Stimulated activated CD4-positive, alpha-beta T cell treated with anti-CD3 and anti-CD28 coated beads, Interleukin-4, amount 100 ng/mL, for 4 hours (primary cell): Measurements from ENCODE around the gene PIP5K1B.

Experiments used
- DNase-seq, 2 experiments: peaks; one replicate each; pipeline ENCODE4 v3.0.0-alpha.2; 2020

The PIP5K1B gene

DNA sequence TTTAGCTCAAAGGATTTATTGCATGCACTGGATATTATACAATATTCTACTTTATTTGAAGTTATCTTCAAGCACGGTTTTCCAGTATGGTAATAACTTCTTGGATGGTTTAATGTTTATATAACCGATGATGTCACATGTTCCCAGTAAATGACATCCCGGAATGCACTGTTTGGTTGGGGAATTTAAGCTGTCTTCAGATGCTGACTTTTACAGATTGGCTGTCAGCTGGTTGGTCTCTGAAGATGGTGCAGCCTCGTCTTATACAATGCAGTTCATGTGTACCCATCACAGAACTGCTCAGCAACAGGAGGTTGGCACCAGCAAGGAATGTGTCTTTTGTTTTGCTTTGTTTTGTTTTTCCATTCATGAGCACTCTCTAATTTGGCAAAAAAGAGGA is 165.0 kb downstream of the PIP5K1B start:
- no peak for DNase-seq

DNA sequence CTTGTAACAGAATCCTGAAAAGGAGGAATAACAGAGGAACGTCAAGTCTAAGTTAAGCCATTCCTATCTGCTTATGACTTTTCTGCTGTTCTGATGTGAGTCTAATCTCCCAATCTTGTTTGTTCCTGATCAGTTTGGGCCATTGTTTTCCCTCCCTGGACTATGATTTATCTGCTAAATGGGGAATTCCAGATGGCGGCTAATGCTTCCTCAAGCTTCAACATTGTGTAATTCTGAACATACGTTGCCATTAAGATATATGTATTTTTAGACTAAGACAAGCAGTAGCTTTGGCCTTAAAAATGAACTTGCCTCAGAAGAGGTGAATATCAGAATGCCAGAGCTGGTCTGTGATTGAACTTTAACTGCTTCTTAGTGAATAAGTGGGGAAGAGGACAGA is 166.2 kb downstream of the PIP5K1B start:
- no peak for DNase-seq

DNA sequence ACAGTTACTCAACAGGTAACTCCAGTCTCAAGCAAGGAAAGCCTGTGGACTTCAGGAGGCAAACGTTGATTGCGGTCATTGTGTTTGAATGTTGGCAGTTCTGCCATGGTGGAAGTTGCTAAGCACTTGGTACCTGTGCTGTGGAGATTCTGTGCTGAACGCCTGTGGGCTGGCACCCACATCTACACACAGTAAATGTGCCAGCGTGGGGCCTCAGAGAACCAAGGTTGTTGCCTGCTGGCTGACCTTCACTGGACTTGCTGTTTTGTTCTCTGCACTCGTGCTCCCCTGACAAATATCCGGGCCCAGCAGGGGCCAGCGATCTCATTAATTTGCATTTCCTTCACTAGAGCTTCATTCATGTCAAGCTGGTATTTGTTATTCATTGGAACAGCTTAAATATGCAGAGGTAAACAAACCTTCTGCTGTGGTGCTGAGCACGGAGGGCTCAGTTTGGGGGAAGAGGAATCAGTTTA is 167.0 kb downstream of the PIP5K1B start:
- no peak for DNase-seq

DNA sequence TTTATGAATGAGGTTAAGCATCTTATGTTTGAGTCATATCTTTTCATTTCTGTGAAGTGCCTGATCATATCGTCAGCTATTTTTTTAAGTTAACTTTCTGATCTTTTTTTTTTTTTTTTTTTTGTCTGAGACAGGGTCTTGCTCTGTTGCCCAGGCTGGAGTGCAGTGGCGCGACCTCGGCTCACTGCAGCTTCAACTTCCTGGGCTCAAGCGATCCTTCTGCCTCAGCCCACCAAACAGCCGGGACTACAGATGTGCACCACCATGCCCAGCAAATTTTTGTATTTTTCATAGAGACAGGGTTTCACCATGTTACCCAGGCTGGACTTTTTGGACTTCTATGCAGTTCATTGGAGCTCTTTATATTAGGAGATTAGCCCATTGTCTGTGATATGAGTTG is 168.1 kb downstream of the PIP5K1B start:
- DNase-seq, result no peak

DNA sequence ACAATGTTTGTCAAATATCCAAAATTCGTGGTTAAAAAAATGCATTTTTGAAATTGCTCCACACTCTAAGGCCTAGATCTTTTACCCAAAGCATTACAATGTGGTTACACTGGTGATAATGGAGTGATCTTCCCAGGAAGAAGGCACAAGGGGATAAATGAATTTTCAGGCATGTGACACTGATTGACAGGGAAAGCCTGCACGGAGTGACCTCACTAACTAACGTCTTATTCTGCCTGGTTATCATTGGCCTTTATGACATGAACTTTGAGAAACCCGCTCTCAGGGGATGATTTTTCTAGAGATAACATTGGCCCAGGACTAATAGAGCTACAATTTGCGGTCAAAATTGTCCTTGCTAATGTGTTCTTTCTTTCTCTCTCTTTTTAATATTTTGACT is 171.2 kb downstream of the PIP5K1B start:
- no peak for DNase-seq

DNA sequence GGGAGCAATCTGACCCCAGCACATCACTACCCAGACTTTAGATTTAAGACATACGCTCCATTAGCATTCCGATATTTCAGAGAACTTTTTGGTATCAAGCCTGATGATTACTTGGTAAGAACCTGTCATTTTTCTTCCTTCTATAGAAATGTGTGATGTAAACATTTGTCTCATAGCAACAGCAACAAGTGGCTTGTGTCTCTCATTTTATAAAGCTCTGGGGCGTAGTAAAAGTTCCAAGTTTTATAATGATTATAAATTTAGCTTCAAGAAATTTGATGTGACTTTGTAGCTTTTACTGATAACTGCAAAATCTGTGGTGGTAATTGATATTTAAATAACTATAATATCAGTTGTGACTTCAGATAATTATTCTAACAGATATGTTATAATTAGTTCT is 171.6 kb downstream of the PIP5K1B start:
- DNase-seq, result no peak

DNA sequence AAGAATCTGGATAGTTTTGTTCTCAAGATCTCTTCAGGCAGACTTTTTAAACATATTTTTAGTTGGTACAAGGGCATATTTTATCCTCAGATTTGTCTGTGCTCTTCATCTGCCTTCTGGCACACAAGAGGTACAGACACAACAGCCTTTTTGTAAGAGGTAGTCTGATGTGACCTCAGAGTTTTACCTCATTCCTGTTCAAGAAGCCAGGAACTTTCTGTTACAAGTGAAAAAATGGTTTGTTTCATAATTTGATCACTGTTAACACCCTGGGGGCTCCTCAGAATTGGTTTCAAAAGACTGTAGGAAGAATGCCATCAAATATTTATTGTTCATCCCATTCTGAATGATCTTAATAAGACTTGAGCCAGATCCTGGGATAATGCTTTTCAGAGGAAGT is 172.2 kb downstream of the PIP5K1B start:
- no peak for DNase-seq

DNA sequence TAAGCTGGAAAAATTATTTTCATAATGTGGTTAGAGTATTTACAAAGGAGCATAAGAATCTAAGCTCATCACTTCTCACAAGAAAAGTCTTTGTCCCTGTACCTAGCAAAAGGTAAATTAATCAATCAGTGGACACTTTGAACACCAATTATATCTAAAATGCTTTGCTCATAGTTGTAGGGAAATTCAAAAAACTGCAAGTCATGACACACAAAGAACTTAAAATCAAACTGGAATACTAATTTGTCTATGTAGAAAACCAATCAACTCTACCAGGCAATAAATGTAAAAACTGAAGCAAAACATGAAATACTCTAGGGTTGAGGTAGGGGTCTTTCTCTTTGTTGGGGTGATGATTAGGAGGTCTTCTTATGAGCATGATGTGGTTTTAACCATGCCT is 173.4 kb downstream of the PIP5K1B start:
- no peak for DNase-seq

DNA sequence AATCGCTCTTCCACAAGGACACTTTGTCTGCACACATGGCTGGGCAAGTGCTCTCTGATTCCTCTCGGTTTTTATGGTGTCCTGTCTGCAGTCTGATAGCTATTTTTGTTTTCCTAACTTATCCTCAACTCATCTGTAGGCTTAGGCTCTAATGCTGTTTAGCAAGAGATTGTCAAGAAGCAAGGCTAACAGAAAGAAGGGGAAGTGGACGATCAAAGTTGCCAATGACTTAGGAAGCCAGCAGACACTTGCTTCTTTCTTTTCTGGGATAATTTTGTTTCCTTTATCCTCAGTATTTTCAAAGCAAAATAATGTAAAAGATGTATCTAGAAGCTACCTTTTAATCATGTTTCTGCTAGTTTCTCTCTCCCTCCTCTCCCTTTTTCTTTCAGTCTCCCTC is 178.2 kb downstream of the PIP5K1B start:
- no peak for DNase-seq

DNA sequence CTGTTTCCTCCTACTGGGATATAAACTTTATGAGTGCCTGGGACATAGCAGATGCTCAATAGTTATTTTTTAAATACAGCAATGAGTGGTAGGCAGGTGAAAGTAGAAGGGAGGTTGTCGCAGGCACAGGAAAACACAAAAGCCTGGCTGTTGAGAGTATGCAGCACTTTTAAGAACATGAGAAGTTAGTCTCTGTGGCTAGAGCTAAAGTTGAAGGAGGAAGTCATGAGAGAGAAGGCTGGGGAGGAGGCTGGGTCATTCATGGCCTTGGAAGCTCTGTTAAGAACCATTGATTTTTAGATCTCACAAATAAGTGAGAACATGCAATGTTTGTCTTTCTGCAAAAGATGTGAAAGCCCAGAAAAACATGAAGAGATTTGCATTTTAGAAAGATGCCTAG is 182.2 kb downstream of the PIP5K1B start:
- no peak for DNase-seq

DNA sequence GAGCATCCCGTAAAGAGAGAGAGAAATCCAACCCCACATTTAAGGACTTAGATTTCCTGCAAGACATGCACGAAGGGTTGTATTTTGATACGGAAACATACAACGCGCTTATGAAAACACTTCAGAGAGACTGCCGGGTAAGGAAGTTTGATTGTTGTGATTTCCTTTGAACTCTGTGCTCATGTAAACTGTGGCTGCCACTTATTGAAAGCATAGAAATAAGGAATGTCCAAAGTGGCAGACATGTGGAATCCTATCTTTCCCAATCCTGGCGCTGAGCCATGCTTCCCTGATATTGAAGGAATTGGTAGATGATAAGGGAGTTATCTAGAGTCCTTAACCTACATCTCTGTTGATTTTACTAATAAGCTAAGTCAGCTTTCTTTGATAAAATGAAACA is 189.5 kb downstream of the PIP5K1B start:
- no peak for DNase-seq

DNA sequence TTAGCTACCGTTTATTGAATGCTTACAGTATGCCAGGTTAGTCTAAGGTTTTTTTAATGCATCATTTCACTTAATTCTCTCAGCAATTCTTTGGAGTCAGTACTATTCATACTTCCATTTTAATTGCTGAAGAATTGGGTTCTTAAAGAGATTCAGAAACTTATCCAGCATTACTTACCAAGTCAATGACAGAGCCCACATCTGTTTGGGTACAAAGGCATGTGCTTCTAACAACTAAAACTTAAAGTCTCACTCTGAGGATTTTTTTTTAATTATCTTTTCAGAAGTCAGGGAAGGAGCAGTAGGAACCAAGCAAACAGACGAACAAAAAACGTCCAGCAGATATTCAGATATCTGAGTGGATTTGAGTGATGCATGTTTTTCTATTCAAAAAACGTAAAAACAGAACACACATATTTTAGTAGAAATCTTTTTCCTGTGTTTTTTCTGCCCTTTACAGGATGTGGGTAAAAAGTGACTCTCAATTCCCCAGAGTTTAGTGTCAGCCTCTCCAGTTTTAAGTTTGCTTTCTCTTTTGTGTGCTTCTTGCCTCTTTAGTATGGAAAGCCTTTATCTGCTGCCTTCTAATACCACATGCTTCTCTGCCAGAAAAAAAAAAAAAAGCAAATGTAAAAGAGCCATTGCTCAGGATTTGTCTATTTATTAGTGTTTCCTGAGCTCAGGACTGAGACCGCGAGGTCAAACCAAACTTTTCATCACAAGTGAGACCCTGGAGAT is 190.9 kb downstream of the PIP5K1B start:
- no peak for DNase-seq

DNA sequence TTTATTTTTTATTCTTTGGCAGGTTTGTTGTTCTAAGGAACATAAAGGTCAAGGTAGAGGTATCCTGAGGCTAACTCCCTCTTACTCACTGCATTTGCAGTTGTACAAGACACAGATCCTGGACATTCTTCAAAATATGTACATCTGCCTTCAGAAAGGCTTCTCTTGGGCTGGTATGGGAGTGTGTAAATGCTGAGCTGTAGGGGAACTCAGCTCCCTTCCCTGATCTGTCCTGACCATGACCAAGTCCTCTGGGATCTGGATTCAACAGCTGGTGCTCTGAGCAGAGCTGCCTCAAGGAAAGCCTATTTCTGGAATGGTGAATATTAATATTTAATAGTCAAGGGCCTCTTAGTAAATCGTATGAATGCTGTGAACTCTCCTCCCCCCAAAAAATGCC is 191.4 kb downstream of the PIP5K1B start:
- no peak for DNase-seq

DNA sequence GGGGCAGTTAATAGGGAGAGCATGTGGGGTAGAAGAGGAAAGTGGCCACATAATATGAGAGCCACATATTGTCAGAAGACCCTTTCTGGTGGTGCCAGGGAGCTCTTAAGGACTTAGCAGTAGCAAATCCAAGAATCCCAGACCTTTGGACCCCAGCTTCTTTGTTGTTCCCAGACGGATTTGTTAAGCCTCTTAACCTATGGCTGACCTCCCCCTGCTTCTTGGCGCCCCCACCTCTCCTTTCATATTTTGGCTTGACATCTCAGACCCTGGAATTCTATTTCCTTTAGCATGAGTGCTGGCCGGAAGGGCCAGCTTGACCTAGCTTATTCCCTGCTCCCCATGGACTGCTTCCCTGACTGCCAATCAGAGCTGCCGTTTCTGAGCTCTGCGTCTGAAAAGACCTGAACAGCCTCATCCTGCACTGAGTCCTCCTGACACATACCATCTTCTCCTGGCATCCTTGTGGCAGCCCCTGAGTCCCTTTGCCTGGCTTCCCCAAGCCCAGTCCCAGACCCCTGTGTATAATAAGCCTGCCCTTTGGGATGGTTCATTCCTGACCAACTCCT is 192.6 kb downstream of the PIP5K1B start:
- no peak for DNase-seq

DNA sequence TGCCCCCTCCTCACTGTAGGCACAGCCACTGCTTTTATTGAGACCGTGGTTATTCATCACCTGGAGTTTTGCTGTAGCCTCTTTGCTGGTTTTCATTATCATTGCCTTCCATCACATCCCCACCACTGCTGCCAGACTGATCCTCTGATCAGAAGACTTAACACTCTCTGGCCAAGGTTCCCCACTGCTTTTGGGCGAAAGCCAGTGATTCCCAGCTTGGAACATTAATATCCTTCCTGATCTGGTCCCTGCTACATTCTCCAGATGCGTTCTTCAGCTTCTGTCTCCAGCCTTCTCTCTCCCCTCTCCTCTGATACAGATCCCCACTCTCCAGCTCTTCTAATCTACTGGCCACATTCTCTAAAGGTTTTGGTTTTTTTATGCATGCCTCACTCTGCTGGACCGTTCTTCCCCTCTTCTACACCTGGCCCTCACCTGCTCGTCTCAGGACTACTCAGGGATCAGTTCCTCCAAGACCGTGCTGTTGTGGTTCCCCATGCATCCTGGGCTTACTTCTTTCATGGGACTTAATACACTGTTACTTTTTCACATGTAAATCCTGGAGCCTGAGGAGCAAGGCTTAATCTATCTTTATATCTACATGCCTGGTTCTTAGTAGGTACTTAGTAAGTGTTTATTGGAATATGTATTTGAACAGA is 193.9 kb downstream of the PIP5K1B start:
- DNase-seq, result no peak

DNA sequence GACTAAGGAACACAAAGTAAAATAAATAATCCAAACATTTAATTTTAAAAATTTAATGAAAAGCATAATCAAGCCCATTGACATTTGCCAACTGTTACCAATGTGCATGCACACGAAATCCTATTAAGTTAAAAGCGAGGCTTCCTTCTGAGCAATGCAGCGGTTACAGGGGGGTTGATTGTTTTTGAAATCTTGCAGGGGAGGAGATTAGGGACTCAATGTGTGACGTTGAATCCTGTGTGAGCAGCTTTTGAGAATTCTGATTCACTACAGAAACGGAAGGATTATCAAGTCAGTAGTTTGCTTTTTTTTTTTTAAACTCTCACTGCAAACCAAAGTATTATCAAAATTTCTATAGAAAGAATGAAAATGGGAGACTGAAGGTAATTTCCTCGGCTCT is 199.4 kb downstream of the PIP5K1B start:
- DNase-seq, result no peak

DNA sequence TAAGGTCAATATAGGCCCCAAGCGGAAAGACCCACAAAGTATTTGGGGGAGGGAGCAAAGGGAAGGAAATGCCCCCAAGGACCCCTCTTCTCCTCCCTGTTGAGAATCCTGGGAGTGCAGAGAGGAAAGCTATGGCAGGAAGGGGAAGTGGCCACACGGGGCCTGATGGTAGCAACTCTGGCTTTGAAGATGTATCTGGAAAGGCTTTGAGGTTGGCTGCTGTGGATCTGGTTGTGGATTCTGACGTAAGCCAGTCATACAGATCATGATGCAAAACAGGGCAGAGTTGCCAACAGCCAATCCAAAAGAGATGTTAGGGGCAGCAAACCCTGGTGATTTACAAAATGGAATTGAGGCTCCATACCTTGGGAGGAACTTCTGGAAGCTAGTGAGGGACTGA is 200.1 kb downstream of the PIP5K1B start:
- DNase-seq, result no peak

DNA sequence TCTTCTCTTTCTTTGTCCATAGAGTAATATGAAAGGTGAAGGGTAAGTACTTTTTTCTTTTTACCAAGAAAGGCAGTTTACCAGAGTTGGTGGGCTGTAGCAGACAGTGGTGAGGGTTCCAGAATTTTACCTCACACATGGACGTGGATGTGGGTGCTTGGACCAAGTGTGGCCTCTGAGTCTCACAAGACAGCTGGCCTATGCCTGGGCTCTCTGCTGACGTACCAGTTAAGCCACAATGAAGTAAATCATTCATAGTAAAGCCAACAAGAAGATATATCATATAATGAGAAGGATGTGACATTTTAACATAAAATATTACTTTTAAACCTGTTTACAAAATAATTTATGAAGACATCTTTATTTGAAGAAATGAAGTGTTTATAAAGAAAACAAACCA is 202.9 kb downstream of the PIP5K1B start:
- DNase-seq, result no peak

DNA sequence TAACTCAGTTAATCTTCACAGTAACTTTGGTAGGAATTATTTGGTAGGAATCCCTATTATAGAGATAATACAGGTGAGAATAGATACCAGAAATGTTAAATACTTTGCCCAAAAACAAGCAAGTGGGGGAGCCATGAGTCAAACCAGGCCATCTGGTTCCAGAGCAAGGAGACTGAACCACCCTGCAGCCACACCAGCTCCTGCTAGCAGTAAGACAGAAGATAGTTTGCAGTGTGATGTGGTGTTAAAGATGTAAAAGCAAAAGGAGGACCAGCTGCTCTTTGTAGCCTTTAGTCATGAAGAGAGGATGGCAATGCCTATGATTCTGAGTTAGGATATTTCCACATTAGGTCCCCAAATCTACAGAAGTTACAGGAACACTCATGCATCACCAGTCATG is 207.5 kb downstream of the PIP5K1B start:
- no peak for DNase-seq

DNA sequence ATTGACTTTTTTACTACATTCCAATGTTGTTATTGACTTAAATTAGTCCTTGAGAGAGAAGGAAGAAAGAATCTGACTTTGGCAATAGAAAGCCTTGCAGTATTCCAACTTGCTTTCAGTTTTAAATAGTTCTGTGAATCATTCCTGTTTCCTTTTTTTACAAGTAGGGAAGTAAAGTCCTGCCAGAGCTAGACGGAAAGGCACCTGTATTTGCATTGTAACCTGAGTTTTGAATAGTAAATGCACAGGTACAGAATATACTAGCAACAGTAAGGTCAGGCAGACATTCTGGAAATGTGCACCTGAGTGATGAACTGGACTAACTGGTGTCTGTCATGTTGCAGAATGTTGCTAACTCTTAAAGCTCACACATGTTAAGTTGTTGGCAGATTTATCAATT is 208.0 kb downstream of the PIP5K1B start:
- DNase-seq, result no peak

DNA sequence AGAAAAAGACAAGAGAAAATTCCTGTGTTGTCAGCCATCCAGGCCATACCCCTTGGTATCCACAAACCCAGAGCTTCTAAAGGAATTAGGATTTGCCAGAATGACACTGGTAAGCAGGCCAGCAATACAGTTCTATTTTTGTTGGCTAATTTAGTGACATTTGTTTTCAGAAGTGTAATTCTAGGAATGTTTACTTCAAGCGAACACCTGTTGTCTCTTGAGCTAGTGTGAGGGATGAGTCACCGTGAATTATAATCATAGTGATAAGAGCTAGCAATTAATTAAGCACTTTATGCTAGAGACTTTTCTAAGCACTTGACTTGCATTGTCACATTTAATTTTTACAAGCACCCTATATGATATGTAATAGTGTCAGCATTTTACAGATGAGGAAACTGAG is 209.7 kb downstream of the PIP5K1B start:
- DNase-seq, result no peak

DNA sequence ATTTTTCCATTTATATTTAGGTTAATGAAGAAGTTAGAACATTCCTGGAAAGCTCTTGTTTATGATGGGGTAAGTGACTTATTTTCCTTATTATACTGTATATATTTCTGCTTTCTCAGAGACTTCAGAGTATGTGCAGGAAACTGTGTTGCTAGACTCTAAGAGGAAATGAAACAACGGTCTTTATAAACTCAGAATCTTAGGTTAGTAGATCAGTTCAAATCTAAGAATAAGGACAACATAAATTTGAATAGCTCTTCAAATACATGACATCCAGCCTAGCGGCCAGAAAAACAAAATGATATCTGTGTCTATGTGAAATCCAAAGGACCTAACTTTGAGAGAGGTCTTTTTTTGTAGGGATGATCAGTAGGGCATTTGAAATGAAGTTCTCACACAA is 214.6 kb downstream of the PIP5K1B start:
- no peak for DNase-seq

DNA sequence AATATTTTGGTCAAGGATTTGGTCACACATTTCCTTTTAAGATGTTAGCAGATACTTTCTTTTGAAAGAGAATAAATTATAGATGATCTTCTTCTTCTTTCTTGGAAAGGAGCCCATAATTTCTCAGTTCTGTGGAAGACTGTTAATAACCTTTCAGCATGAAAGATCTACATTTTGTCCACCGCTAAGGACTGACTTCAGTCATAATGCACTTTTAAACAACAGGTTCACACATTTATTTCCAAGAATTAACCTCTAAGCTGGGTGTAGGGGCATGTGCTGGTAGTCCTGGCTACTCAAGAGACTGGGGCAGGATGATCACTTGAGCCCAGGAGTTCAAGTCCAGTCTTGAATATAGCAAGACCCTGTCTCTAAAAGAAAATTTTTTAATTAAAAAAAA is 215.9 kb downstream of the PIP5K1B start:
- no peak for DNase-seq

DNA sequence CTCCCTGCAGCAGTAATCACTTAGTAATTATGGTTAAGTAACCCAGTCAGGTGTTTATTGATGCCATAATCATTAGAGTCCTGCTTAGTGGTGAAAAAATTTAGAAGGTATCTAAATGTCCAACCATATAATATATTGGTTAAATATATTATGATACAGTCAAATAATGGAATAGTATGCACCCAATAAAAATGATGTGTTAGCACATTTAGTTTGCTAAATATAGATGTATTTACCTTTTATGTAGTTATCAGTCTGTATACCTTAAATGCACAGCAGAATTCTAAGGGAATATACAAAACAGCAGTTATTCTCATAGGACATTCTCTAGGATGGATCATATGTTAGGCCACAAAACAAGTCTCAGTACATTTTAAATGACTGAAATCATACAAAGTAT is 218.4 kb downstream of the PIP5K1B start:
- no peak for DNase-seq

DNA sequence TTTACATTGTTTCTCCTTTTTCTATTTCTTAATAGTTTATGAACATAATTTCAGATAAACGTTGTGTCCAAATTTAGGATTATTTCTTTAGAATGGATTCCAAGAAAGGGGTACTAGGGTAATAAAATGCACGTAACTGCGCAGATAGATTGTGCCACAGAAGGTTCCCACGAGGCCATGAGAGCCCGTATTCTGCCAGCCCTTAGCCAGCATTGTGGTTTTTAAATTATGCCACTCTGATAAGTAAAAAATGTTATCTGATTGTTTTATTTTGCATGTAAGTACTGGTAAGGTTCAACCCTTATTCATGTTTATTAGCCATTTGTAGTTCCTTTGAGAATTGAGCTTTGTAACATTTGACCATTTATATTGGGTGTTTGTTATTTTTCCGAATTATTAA is 220.1 kb downstream of the PIP5K1B start:
- no peak for DNase-seq
